GM12874 (cell line): ENCODE results near the gene CLIC1.

Experiments used
- CTCF ChIP-seq: IDR thresholded peaks from 2 replicates; pipeline ENCODE4 v1.5.1; 2011; ENCODE audit warnings: low read depth, mild to moderate bottlenecking, control low read depth, low read length, moderate library complexity; ENCODE audit not compliant: insufficient read depth

Gene CLIC1

DNA sequence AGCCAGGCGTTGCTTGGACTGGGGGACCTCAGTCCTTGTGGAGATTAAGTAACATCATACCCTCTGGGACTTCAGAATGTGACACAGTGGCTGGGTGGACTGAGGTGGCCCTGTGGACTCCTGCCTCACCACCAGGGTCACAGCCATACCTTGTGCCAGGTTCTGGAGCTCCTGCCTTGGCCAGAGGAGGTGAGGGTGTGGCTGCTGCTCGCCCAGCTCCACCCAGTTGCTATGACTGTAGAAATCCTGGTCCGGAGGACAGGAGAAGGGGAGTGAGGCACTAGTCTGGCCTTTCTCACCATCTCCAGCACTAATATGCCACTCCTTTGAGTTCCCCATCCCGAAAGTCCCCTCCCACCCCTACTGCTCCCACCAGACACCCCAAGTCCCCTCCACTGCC lies 38.9 kb upstream of the CLIC1 start:
- no peak for TF ChIP-seq CTCF

- no peak for TF ChIP-seq CTCF
Observed at GRCh38 chr6:31771992-31772358, 35.6 kb upstream of the CLIC1 start.

- TF ChIP-seq CTCF = no peak
Observed at GRCh38 chr6:31770860-31771259, 34.5 kb upstream of the CLIC1 start.

- peak; percentile 90 for TF ChIP-seq CTCF
Observed at GRCh38 chr6:31769684-31770371, 33.5 kb upstream of the CLIC1 start.

DNA sequence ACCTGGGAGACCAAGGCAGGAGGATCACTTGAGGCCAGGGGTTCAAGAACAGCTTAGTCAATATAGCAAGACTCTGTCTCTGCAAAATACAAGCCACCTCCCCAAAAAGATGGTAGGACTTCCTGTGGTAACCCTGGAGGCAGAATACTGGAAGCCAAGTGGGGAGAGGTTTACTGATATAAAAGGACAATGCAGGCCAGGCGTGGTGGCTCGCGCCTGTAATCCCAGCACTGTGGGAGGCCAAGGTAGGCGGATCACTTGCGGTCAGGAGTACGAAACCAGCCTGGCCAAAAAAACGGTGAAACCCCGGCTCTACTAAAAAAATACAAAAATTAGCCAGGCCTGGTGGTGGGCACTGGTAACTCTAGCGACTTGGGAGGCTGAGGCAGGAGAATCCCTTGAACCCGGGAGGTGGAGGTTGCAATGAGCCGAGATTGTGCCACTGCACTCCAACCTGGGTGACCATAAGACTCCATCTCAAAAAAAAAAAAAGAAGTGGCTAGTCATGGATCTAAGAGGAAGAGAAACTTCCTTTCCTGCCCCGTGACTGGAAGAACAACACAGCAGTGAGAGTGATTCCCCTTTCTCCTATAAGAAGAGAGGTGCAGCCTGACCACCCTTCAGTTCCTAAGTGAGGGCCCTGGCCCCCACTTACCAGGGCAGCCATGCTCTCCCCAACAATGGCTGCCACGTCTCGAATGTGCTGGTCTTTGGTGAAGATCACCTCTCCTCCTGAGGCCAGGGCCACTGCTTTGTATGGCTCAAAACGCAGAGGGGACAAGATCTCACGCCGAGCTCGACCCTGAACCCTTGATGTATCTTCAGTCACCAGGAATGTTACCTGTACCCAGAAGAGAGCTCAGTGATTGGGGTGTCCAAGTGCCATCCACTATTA lies 32.3 kb upstream of the CLIC1 start:
- no peak for TF ChIP-seq CTCF

GRCh38 chr6:31767096-31767645 lies 30.8 kb upstream of the CLIC1 start:
- TF ChIP-seq CTCF = no peak

GRCh38 chr6:31765910-31766794 lies 29.8 kb upstream of the CLIC1 start:
- TF ChIP-seq CTCF = no peak
